Astrocyte (in vitro differentiated cells and primary cell): ENCODE results near the gene UTP3.
"Not testable (repeated sequence)": the region's sequence is repeated elsewhere in the genome, so short reads cannot be mapped to it uniquely, and the experiment has no call there.

Source experiments
- CTCF ChIP-seq: IDR thresholded peaks from 2 replicates; pipeline ENCODE4 v1.5.1; 2011; ENCODE audit warnings: low read depth, mild to moderate bottlenecking, inconsistent platforms, low read length, moderate library complexity; ENCODE audit not compliant: insufficient read depth
- EZH2 ChIP-seq: IDR thresholded peaks from 2 replicates; pipeline ENCODE4 v1.6.1; 2012; ENCODE audit warnings: mild to moderate bottlenecking, low read length, inconsistent platforms; ENCODE audit not compliant: insufficient read depth

- TF ChIP-seq CTCF, EZH2: not testable (repeated sequence)
Measured at GRCh38 chr4:70726515-70726914, 38.2 kb downstream of the UTP3 start.
